Peyer's patch (tissue), 4 donors: Measurements from ENCODE around the gene CMTM2.

Source experiments
- POLR2A ChIP-seq, 2 donors: fragments of 450-650 bp; IDR thresholded peaks; one replicate each; pipeline ENCODE4 v1.5.1; 2017; ENCODE audit warnings: antibody characterized with exemption in 2 of 2, mild to moderate bottlenecking in 2 of 2, moderate library complexity in 2 of 2
- TF ChIP-seq, protein P1 (sequence below), 6 experiments: fragments of 450-650 bp in 4 of 6; fragments of 200-600 bp in 2 of 6; sonication (generic) in 1 of 6; IDR thresholded peaks; one replicate each; pipeline ENCODE4 v1.5.1; 2017 to 2019; ENCODE audit warnings: antibody characterized with exemption in 6 of 6, mild to moderate bottlenecking in 3 of 6, moderate library complexity in 1 of 6

DNA sequence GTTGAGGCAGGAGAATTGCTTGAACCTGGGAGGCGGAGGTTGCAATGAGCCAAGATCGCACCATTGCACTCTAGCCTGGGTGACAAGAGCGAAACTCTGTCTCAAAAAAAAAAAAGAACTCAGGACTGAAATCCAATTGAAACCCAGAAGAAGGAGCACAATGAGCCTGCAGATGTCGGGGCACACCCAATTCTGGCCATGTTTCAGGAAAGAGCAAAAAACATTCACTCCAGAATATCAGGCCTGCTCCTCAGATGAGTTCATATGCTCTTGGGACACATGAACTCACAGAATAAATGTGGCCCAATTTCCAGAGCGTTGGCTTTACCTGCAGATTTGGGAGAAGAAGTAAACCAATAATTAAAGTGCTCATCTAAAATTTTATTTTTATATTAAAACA, 3.0 kb upstream of the CMTM2 start:
- TF ChIP-seq, protein P1, sequence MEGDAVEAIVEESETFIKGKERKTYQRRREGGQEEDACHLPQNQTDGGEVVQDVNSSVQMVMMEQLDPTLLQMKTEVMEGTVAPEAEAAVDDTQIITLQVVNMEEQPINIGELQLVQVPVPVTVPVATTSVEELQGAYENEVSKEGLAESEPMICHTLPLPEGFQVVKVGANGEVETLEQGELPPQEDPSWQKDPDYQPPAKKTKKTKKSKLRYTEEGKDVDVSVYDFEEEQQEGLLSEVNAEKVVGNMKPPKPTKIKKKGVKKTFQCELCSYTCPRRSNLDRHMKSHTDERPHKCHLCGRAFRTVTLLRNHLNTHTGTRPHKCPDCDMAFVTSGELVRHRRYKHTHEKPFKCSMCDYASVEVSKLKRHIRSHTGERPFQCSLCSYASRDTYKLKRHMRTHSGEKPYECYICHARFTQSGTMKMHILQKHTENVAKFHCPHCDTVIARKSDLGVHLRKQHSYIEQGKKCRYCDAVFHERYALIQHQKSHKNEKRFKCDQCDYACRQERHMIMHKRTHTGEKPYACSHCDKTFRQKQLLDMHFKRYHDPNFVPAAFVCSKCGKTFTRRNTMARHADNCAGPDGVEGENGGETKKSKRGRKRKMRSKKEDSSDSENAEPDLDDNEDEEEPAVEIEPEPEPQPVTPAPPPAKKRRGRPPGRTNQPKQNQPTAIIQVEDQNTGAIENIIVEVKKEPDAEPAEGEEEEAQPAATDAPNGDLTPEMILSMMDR (IDR thresholded peaks at IDR 0.05) = no peak
- no peak for TF ChIP-seq POLR2A (IDR thresholded peaks at IDR 0.05)
